DMS114 treated with DMSO at 0.1 percent for 48 hours (cell line): ENCODE results near the gene ARHGAP22.
A peak's percentile ranks its signal among the peaks of the same experiment; 100 is the strongest.

Experiments
- DNase-seq: peaks from one replicate; lab custom pipeline; 2025; ENCODE audit not compliant: unreplicated experiment; lab: John Stamatoyannopoulos, UW

Gene ARHGAP22

GRCh38 chr10:48481385-48481784 is 123.5 kb downstream of the ARHGAP22 start:
- no peak for DNase-seq

- no peak for DNase-seq
Observed at GRCh38 chr10:48480397-48481374, 124.2 kb downstream of the ARHGAP22 start.

GRCh38 chr10:48478980-48479811 is 125.7 kb downstream of the ARHGAP22 start:
- DNase-seq, result no peak

DNA sequence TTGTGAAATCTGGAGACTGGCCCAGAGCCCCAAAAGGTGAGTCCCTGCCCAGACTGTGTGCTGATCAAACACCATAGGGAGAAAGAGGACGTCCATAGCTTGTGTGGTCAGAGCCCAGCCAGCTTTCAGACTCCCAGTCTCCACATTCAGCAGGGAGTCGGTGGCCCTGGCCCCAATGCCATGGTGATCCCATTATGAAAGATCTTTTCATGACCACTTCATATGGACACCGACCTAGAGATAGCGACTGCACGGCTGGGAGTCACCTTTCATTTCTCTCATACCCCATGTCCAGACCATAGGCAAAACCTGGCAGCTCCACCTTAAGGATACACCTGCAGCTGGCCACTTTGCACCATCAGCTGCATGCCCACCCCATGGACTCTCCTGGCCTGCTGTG is 126.4 kb downstream of the ARHGAP22 start:
- no peak for DNase-seq

- DNase-seq, result no peak
Observed at GRCh38 chr10:48477616-48478015, 127.3 kb downstream of the ARHGAP22 start.

GRCh38 chr10:48477141-48477540 is 127.7 kb downstream of the ARHGAP22 start:
- no peak for DNase-seq

DNA sequence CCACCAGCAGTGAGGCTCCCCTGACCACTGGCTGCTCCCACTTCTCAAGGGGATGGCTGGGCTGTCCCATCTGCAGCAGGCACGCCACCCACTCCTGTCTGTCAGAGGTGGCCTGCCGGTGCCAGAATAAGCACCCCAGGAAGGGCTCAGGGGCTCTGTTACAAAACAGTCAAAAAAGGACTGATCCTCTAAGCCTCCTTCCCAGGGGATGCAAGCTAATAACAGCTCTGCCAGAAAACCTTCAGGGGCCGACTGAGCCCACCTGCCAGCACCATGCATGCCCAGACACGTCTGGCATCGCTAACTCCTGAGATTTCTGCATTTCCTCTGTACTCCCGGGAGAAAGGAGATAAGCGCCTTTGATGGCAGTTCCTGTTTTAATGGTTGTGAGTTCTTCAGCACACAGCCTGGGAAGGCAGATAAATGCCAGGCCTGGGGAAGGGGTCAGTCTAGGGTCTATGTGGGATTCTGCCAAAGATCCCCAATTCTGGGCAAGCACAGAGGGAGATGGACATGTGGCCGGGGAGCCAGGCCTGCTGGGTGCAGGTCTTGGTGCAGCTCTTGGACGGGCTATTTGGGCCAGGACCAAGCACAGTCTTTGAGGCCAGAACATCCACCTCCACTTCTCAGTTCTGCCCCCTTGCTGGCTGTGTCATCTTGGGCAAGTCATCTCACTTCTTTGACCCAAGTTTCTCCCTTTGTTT is 128.4 kb downstream of the ARHGAP22 start:
- no peak for DNase-seq

- DNase-seq, result no peak
Observed at GRCh38 chr10:48475943-48476278, 129.0 kb downstream of the ARHGAP22 start.

DNA sequence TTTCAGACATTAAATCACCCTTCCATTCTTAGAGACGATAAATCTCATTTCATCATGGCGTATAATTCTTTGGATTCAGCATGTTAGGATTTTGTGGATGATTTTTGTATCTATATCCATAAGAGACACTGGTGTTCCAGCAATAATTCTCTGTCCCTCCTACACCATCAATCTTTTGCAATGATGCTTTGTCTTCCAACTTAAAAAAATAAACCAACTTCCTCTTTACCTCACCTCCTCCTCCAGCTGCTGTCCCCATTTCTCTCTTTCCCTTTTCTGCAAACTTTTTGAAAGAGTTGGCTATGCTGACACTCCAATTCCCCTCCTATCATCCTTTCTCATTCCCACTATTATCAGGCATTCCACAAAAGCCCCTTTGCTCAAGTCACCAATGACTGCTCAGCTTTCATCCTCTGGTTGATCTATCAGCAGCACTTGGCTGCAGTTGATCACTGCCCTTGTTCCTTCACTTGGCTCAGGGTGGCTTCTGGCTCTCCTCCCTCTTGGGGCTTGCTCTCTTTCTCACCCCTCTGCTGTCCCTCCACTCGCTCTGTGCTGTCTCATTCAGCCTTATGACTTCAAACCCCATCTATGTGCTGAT is 130.0 kb downstream of the ARHGAP22 start:
- no peak for DNase-seq

DNA sequence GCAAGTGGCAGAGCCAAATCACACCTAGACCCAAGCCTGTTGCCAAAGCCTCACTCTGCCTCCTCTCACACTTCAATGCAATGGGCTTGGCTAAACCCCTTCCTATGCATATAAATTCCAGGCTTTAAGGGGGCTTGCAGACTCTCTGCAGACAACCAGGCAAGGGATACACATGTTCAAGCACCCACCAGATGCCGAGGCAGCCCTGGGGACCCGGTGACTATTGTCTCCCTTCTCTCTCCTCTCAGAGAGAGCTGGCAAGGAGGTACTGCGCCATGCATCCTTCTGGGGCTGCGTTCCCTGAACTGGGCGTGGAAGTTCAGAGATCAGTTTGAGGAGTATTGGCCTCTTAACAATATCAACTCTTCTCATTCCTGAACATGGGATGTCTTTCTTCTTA is 131.2 kb downstream of the ARHGAP22 start:
- no peak for DNase-seq

GRCh38 chr10:48472501-48473069 is 132.3 kb downstream of the ARHGAP22 start:
- no peak for DNase-seq

GRCh38 chr10:48470893-48471805 is 133.7 kb downstream of the ARHGAP22 start:
- peak; percentile 8 for DNase-seq

DNA sequence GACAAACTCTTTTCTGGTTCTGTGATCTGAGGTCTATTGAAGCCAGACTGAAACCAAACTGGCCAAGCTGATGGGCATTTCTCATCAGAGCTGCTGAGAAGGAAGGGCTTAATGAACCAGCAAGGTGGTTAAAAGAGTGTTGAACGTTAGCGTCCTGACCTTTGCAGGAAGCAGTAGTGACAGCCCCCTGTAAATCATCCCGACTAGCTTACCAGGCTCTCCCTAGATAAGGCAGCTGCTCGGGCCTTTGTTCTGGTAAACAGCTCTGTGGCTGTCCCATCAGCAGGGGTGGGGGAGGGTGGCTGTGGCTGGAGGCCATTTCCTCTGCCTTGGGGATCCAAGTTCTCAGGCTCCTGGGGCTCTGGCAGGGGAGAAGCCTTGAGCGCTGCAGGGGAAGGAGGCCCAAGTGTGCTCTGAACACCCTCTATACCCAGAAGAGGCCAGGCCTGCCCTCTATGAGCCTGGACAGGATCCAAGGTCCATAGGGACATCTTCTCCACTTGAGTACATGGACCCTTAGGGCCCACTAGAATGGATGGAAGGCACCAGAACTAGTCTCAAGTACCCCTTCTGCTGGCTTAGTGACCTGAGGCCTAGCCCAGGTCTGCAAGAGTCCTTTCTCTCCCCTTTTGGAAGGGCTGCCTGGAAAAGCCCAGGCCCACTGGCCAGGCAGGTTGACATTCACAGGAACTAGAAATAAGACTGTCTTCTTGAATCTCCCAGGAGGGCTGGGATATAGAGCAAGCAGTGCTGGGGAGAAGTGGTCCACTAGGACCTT is 134.6 kb downstream of the ARHGAP22 start:
- DNase-seq, result no peak

- DNase-seq, result no peak
Observed at GRCh38 chr10:48469516-48470020, 135.3 kb downstream of the ARHGAP22 start.

DNA sequence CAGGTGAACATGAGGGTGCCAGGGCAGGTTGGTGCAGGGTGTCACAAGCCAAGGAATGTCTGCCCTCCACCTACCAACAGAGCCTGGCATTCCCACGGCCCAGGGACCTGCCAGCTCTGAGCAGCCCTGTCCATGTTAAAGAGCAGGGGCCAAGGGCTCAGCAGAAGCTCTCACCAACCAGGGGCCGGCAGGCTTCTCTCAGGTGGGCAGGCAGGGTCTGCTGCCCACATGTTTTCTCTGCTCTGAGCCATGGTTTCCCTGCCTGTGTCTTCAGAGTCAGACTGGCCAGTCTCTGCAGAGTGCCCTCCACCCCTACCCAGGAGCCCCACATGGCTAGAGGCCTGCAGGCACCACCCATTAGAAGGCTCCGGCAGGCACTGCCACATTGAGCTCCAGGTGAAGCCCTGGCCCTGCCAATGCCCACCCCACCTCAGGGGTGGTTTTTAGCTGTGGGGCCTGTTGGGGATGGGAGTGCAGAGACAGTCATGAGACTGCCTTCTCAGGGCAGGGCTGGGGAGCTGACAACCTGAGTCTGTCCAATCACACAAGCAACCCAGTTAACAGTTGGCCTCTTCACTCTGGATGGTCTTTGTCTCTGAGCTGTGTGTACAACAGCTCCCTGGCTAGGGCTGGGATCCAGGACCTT is 135.9 kb downstream of the ARHGAP22 start:
- DNase-seq, result no peak

DNA sequence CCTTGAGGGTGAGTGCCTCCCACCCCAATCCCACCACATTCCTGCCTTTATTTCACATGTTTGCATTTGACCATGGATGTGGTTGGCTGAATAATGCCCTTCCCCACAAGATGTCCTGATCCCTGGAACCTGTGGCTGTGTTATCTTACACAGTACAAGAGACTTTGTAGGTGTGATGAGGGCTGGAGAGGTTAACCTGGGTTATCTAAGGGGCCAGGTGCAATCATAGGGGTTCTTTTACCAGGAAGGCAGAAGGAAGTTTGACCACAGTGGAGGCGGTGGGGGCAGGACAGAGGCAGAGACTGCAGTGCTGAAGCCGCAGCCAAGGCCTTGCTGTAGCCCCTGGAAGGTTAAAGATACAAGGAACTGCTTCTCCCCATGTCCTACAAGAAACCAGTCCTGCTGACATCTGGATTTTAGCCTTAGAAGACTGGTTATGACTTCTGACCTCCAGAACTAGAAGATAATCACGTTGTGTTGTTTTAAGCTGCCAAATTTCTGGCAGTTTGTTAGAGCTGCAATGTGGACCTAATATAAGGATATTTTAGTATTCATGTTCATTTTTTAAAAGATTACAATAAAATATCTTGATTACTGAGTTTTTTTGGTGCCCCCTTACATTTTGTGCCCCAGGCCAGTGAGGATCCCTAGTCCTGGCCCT is 136.6 kb downstream of the ARHGAP22 start:
- DNase-seq, result no peak

DNA sequence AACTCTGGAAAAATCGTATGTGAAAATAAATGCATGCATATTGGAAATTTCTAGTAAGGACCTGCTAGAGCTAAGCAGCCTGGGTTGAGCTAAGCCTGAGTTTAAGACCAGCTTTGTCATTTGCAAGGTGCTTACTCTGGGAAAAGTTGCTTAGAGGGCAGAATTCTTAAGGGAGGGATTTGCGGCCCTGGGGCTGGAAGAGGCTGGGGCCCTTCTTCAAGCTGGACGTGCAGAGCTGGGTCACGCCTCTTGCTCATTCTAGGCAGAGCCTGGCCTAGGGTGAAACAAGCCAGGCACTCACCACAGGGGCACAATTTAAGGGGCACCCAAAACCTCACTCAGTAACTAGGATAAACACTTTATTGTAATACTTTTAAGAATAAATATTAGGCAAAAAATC is 137.2 kb downstream of the ARHGAP22 start:
- DNase-seq, result no peak
